Measurements from ENCODE around the gene P2RY4. TPM values are rescaled to one million over a fixed set of nuclear protein-coding genes. Genes with fewer than 3 reads are reported as not detected.

Gene P2RY4
- total and polyA plus RNA-seq, 2 of the 13 experiments (the other 11 are each of a cell fraction or from before 2014, with no cell fraction given): 0.07 to 0.49 TPM

- no peak for TF ChIP-seq ZNF431 (CRISPR knock-in tag; IDR thresholded peaks at IDR 0.05; ENCODE audit: borderline replicate concordance, low read depth)
- TF ChIP-seq JARID2 (CRISPR knock-in tag; IDR thresholded peaks at IDR 0.05; ENCODE audit: insufficient replicate concordance): no peak
- peak; percentile 80 for TF ChIP-seq NFYB (CRISPR knock-in tag; IDR thresholded peaks at IDR 0.05)
- no peak for TF ChIP-seq ATAD3A (CRISPR knock-in tag; IDR thresholded peaks at IDR 0.05)
- no peak for TF ChIP-seq KDM6A (CRISPR knock-in tag; IDR thresholded peaks at IDR 0.05; ENCODE audit: low read depth)
- TF ChIP-seq ZNF251 (CRISPR knock-in tag; IDR thresholded peaks at IDR 0.05): no peak
- TF ChIP-seq NFYC (CRISPR knock-in tag; IDR thresholded peaks at IDR 0.05): peak; percentile 82
- peak; percentile 19; the same call in 1 of the 2 replicates for TF ChIP-seq DMAP1 (CRISPR knock-in tag; IDR thresholded peaks at IDR 0.05)
- peak; percentile 73 for TF ChIP-seq POLR2G (IDR thresholded peaks at IDR 0.05; ENCODE audit: low read depth, low read length)
- TF ChIP-seq TRIM24 (CRISPR knock-in tag; IDR thresholded peaks at IDR 0.05): no peak
- no peak for TF ChIP-seq RXRB (CRISPR knock-in tag; IDR thresholded peaks at IDR 0.05; ENCODE audit: borderline replicate concordance)
- TF ChIP-seq ZNF354B (CRISPR knock-in tag; IDR thresholded peaks at IDR 0.05): no peak
- no peak for TF ChIP-seq ZNF605 (CRISPR knock-in tag; IDR thresholded peaks at IDR 0.05)
- no peak for TF ChIP-seq ZNF10 (CRISPR knock-in tag; IDR thresholded peaks at IDR 0.05; ENCODE audit: borderline replicate concordance, low read depth)
- TF ChIP-seq ZFAT (CRISPR knock-in tag; conservative IDR thresholded peaks at IDR 0.05): no peak
- TF ChIP-seq SNRNP70 (IDR thresholded peaks at IDR 0.05; ENCODE audit: low read depth, low read length): no peak
- TF ChIP-seq HOXD1 (CRISPR knock-in tag; IDR thresholded peaks at IDR 0.05): no peak
- no peak for TF ChIP-seq ZNF337 (CRISPR knock-in tag; IDR thresholded peaks at IDR 0.05; ENCODE audit: borderline replicate concordance, low read depth)
- TF ChIP-seq ARID3A (IDR thresholded peaks at IDR 0.05; ENCODE audit: low read depth, low read length): no peak
- no peak for TF ChIP-seq ZHX1 (CRISPR knock-in tag; IDR thresholded peaks at IDR 0.05; ENCODE audit: low read depth)
- TF ChIP-seq ZBTB2 (CRISPR knock-in tag; IDR thresholded peaks at IDR 0.05; ENCODE audit: low read depth): peak; percentile 51; the same call in 1 of the 2 replicates
- TF ChIP-seq NR2F2 (IDR thresholded peaks at IDR 0.05; ENCODE audit: borderline replicate concordance, low read depth): no peak
- TF ChIP-seq MZF1 (CRISPR knock-in tag; IDR thresholded peaks at IDR 0.05; ENCODE audit: borderline replicate concordance): no peak
- TF ChIP-seq TBX3 (IDR thresholded peaks at IDR 0.05; ENCODE audit: borderline replicate concordance): no peak
- TF ChIP-seq ZNF782 (CRISPR knock-in tag; IDR thresholded peaks at IDR 0.05; ENCODE audit: borderline replicate concordance): no peak
- no peak for TF ChIP-seq NFE2 (CRISPR knock-in tag; IDR thresholded peaks at IDR 0.05)
Observed at GRCh38 chrX:70289793-70290770, 30.1 kb upstream of the P2RY4 start, which contains the start of the genes KIF4A and PDZD11 (continued).

Measured in HepG2 (cell line).